ENCODE results near the gene CSRP2.

The CSRP2 gene

DNA sequence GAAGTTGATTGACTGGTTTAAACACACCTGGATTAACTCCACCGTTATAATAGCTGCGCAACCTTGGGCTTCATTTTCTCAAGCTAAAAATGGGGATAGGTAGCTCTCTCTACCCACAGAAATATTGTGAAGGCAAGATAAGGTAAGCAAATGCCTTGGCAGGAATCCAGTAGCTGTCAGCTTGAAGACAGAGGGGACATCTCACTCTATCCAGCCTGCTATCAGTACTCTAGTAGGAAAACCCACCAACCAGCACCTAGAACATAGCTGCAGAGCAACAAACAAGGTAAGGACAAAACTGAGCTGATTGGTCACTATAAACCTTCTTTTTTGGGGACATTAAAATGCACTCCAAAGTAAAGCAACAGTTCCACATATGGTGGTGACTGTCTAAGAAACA, 7.7 kb downstream of the CSRP2 start:
- ChIA-PET CTCF (interaction anchor here (0.7 kb wide), 2 partner anchors 46 to 299 kb away, joined by 3 read pairs; no protein-coding TSS in a partner anchor), POLR2A (interaction anchor here (1.1 kb wide), 1 partner anchor 8 kb away, joined by 7 read pairs; the partner anchor contains the start of gene CSRP2)
- TF ChIP-seq PKNOX1 (IDR thresholded peaks at IDR 0.05) (peak; percentile 25; the same call in 1 of the 2 replicates), FOXK2 (IDR thresholded peaks at IDR 0.05) (no peak)
- no peak for DNase-seq (ENCODE audit: extremely low spot score)

- ChIA-PET CTCF (interaction anchor here (0.6 kb wide), 1 partner anchor 48 kb away, joined by 3 read pairs; no protein-coding TSS in a partner anchor), POLR2A (no interaction called here)
- no peak for TF ChIP-seq BHLHE40 (IDR thresholded peaks at IDR 0.05; ENCODE audit: borderline replicate concordance)
- TF ChIP-seq SP1 (IDR thresholded peaks at IDR 0.05) = no peak
- no peak for TF ChIP-seq SUZ12 (IDR thresholded peaks at IDR 0.05)
- no peak for TF ChIP-seq ZNF384 (IDR thresholded peaks at IDR 0.05)
- no peak for TF ChIP-seq TARDBP (IDR thresholded peaks at IDR 0.05)
- no peak for TF ChIP-seq L3MBTL2 (conservative IDR thresholded peaks at IDR 0.05)
- TF ChIP-seq ELF4 (IDR thresholded peaks at IDR 0.05) = no peak
- TF ChIP-seq HDGF (IDR thresholded peaks at IDR 0.05; ENCODE audit: borderline replicate concordance) = no peak
- no peak for TF ChIP-seq FOXM1 (IDR thresholded peaks at IDR 0.05; ENCODE audit: borderline replicate concordance)
- no peak for TF ChIP-seq NFRKB (IDR thresholded peaks at IDR 0.05)
- TF ChIP-seq PKNOX1 (IDR thresholded peaks at IDR 0.05) = no peak
- no peak for TF ChIP-seq ARNT (IDR thresholded peaks at IDR 0.05)
- no peak for TF ChIP-seq CTBP1 (IDR thresholded peaks at IDR 0.05; ENCODE audit: borderline replicate concordance)
- TF ChIP-seq LEF1 (IDR thresholded peaks at IDR 0.05; ENCODE audit: borderline replicate concordance) = no peak
- no peak for DNase-seq (ENCODE audit: extremely low spot score)
Measured at GRCh38 chr12:76866726-76867125, 12.1 kb downstream of the CSRP2 start.

- ChIA-PET POLR2A (no interaction called here), CTCF (interaction anchor here (1.0 kb wide), 1 partner anchor 73 kb away, joined by 3 read pairs; no protein-coding TSS in a partner anchor)
- no peak for DNase-seq (ENCODE audit: extremely low spot score)
- TF ChIP-seq FOXA1 (IDR thresholded peaks at IDR 0.05) = no peak
- TF ChIP-seq CTBP1 (IDR thresholded peaks at IDR 0.05; ENCODE audit: borderline replicate concordance) = no peak
- TF ChIP-seq ARNT (IDR thresholded peaks at IDR 0.05) = no peak
- no peak for TF ChIP-seq SUZ12 (IDR thresholded peaks at IDR 0.05)
- TF ChIP-seq BHLHE40 (IDR thresholded peaks at IDR 0.05; ENCODE audit: borderline replicate concordance) = no peak
- TF ChIP-seq PKNOX1 (IDR thresholded peaks at IDR 0.05) = no peak
- no peak for TF ChIP-seq ZNF384 (IDR thresholded peaks at IDR 0.05)
Measured at GRCh38 chr12:76866151-76866567, 12.7 kb downstream of the CSRP2 start.

GRCh38 chr12:76864791-76865400, 13.9 kb downstream of the CSRP2 start:
- POLR2A ChIA-PET = no interaction called here
- no peak for DNase-seq (ENCODE audit: extremely low spot score)
- TF ChIP-seq HDGF (IDR thresholded peaks at IDR 0.05; ENCODE audit: borderline replicate concordance) = no peak
- no peak for TF ChIP-seq PKNOX1 (IDR thresholded peaks at IDR 0.05)
- TF ChIP-seq FOXA1 (IDR thresholded peaks at IDR 0.05) = no peak
- TF ChIP-seq TARDBP (IDR thresholded peaks at IDR 0.05) = no peak
- TF ChIP-seq ZNF384 (IDR thresholded peaks at IDR 0.05) = no peak
- no peak for TF ChIP-seq CTBP1 (IDR thresholded peaks at IDR 0.05; ENCODE audit: borderline replicate concordance)
- TF ChIP-seq LEF1 (IDR thresholded peaks at IDR 0.05; ENCODE audit: borderline replicate concordance) = no peak
- TF ChIP-seq SUZ12 (IDR thresholded peaks at IDR 0.05) = no peak
- TF ChIP-seq BHLHE40 (IDR thresholded peaks at IDR 0.05; ENCODE audit: borderline replicate concordance) = no peak
- TF ChIP-seq ARNT (IDR thresholded peaks at IDR 0.05) = no peak
- no peak for TF ChIP-seq NFRKB (IDR thresholded peaks at IDR 0.05)
- TF ChIP-seq L3MBTL2 (conservative IDR thresholded peaks at IDR 0.05) = no peak
- TF ChIP-seq FOXM1 (IDR thresholded peaks at IDR 0.05; ENCODE audit: borderline replicate concordance) = no peak
- TF ChIP-seq SP1 (IDR thresholded peaks at IDR 0.05) = no peak
- TF ChIP-seq FOXK2 (IDR thresholded peaks at IDR 0.05) = no peak
- no peak for TF ChIP-seq ELF4 (IDR thresholded peaks at IDR 0.05)
- CTCF ChIA-PET = no interaction called here

DNA sequence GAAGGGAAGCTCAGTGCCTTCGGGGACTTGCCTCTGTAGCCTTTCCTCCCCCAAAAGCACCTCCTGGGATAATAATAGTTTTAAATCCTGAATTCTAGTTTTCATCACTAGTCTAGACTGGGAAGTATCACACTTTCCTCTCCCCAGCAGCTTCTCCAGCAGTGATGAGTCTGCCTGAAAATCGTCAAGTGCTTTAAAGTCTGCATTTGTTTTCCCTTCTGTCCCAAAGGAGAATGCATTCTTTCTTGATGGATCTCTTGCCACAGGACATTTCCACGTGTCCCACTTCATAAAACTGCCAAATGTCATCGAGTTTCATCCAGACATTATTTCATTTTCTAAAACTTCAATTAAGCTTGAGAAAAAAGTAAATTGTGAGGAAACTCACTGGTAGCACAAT, 15.0 kb downstream of the CSRP2 start:
- POLR2A ChIA-PET = no interaction called here
- TF ChIP-seq L3MBTL2 (conservative IDR thresholded peaks at IDR 0.05) (no peak), ARNT (IDR thresholded peaks at IDR 0.05) (no peak), PKNOX1 (IDR thresholded peaks at IDR 0.05) (no peak), TARDBP (IDR thresholded peaks at IDR 0.05) (no peak), BHLHE40 (IDR thresholded peaks at IDR 0.05; ENCODE audit: borderline replicate concordance) (no peak), SUZ12 (IDR thresholded peaks at IDR 0.05) (no peak), FOXA1 (IDR thresholded peaks at IDR 0.05) (no peak), NFRKB (IDR thresholded peaks at IDR 0.05) (no peak), FOXK2 (IDR thresholded peaks at IDR 0.05) (no peak), LEF1 (IDR thresholded peaks at IDR 0.05; ENCODE audit: borderline replicate concordance) (no peak), ELF4 (IDR thresholded peaks at IDR 0.05) (no peak), SP1 (IDR thresholded peaks at IDR 0.05) (no peak), FOXM1 (IDR thresholded peaks at IDR 0.05; ENCODE audit: borderline replicate concordance) (no peak), CTBP1 (IDR thresholded peaks at IDR 0.05; ENCODE audit: borderline replicate concordance) (no peak), HDGF (IDR thresholded peaks at IDR 0.05; ENCODE audit: borderline replicate concordance) (no peak), ZNF384 (IDR thresholded peaks at IDR 0.05) (no peak)
- CTCF ChIA-PET = no interaction called here
- no peak for DNase-seq (ENCODE audit: extremely low spot score)
